ENCODE data around the gene KRT85. TPM values are rescaled to one million over a fixed set of nuclear protein-coding genes. Genes with fewer than 3 reads are reported as not detected.

KRT85 gene
- total and polyA plus RNA-seq, 2 of the 13 experiments (the other 11 are each of a cell fraction or from before 2014, with no cell fraction given), result not detected

Other genes with a start within 250 kb of the KRT85 start
- 0.27 and 0.58 TPM in 2 replicates for gene KRT80, start 175.5 kb downstream of the KRT85 start, total RNA-seq (2016; rRNA removed; fragmentation: Illumina TruSeq; extraction: Trizol)
- 0.53 and 0.76 TPM in 2 replicates for gene KRT80, start 175.5 kb downstream of the KRT85 start, polyA plus RNA-seq (2011; rRNA removed)
- not detected in 2 replicates for gene KRT7, start 134.2 kb downstream of the KRT85 start, total RNA-seq (2016; rRNA removed; fragmentation: Illumina TruSeq; extraction: Trizol)
- 0.83 TPM in 1 of 2 replicates, not detected in the other for gene KRT7, start 134.2 kb downstream of the KRT85 start, polyA plus RNA-seq (2011; rRNA removed)
- gene KRT86, start 92.8 kb downstream of the KRT85 start, total RNA-seq (2016; rRNA removed; fragmentation: Illumina TruSeq; extraction: Trizol), result not detected in 2 replicates
- gene KRT86, start 92.8 kb downstream of the KRT85 start, polyA plus RNA-seq (2011; rRNA removed), result not detected in 2 replicates
- gene KRT81, start 75.9 kb downstream of the KRT85 start, total RNA-seq (2016; rRNA removed; fragmentation: Illumina TruSeq; extraction: Trizol), result not detected in 2 replicates
- not detected in 2 replicates for gene KRT81, start 75.9 kb downstream of the KRT85 start, polyA plus RNA-seq (2011; rRNA removed)
- not detected in 2 replicates for gene KRT83, start 46.1 kb downstream of the KRT85 start, total RNA-seq (2016; rRNA removed; fragmentation: Illumina TruSeq; extraction: Trizol)
- not detected in 2 replicates for gene KRT83, start 46.1 kb downstream of the KRT85 start, polyA plus RNA-seq (2011; rRNA removed)
- gene KRT84, start 18.2 kb upstream of the KRT85 start, total RNA-seq (2016; rRNA removed; fragmentation: Illumina TruSeq; extraction: Trizol), result not detected in 2 replicates
- not detected in 2 replicates for gene KRT84, start 18.2 kb upstream of the KRT85 start, polyA plus RNA-seq (2011; rRNA removed)
- gene KRT82, start 38.9 kb upstream of the KRT85 start, total RNA-seq (2016; rRNA removed; fragmentation: Illumina TruSeq; extraction: Trizol), result not detected in 2 replicates
- gene KRT82, start 38.9 kb upstream of the KRT85 start, polyA plus RNA-seq (2011; rRNA removed), result not detected in 2 replicates
- gene KRT75, start 66.9 kb upstream of the KRT85 start, total RNA-seq (2016; rRNA removed; fragmentation: Illumina TruSeq; extraction: Trizol), result not detected in 2 replicates
- gene KRT75, start 66.9 kb upstream of the KRT85 start, polyA plus RNA-seq (2011; rRNA removed), result not detected in 2 replicates
- not detected in 2 replicates for gene KRT6B, start 84.7 kb upstream of the KRT85 start, total RNA-seq (2016; rRNA removed; fragmentation: Illumina TruSeq; extraction: Trizol)
- 0.07 TPM in 1 of 2 replicates, not detected in the other for gene KRT6B, start 84.7 kb upstream of the KRT85 start, polyA plus RNA-seq (2011; rRNA removed)
- gene KRT6C, start 106.3 kb upstream of the KRT85 start, total RNA-seq (2016; rRNA removed; fragmentation: Illumina TruSeq; extraction: Trizol), result not detected in 2 replicates
- 0.03 TPM in 1 of 2 replicates, not detected in the other for gene KRT6C, start 106.3 kb upstream of the KRT85 start, polyA plus RNA-seq (2011; rRNA removed)
- gene KRT6A, start 125.8 kb upstream of the KRT85 start, total RNA-seq (2016; rRNA removed; fragmentation: Illumina TruSeq; extraction: Trizol), result not detected in 2 replicates
- gene KRT6A, start 125.8 kb upstream of the KRT85 start, polyA plus RNA-seq (2011; rRNA removed), result 0.13 TPM in 2 replicates
- gene KRT5, start 152.9 kb upstream of the KRT85 start, total RNA-seq (2016; rRNA removed; fragmentation: Illumina TruSeq; extraction: Trizol), result not detected in 2 replicates
- 0.08 and 0.29 TPM in 2 replicates for gene KRT5, start 152.9 kb upstream of the KRT85 start, polyA plus RNA-seq (2011; rRNA removed)
- gene KRT71, start 185.7 kb upstream of the KRT85 start, total RNA-seq (2016; rRNA removed; fragmentation: Illumina TruSeq; extraction: Trizol), result not detected in 2 replicates
- not detected in 2 replicates for gene KRT71, start 185.7 kb upstream of the KRT85 start, polyA plus RNA-seq (2011; rRNA removed)
- gene KRT74, start 206.4 kb upstream of the KRT85 start, total RNA-seq (2016; rRNA removed; fragmentation: Illumina TruSeq; extraction: Trizol), result not detected in 2 replicates
- not detected in 2 replicates for gene KRT74, start 206.4 kb upstream of the KRT85 start, polyA plus RNA-seq (2011; rRNA removed)
- not detected in 2 replicates for gene KRT72, start 234.0 kb upstream of the KRT85 start, total RNA-seq (2016; rRNA removed; fragmentation: Illumina TruSeq; extraction: Trizol)
- not detected in 2 replicates for gene KRT72, start 234.0 kb upstream of the KRT85 start, polyA plus RNA-seq (2011; rRNA removed)